ENCODE measurements around the gene LZTR1.

Gene LZTR1

GRCh38 chr22:20977516-20978170, 4.5 kb upstream of the LZTR1 start:
- H3K23ac ChIP-seq (ENCODE audit: low read depth, low read length, poor library complexity): peak overlapping the region; percentile 82
- no peak overlapping the region for H2BK5ac ChIP-seq (ENCODE audit: low read length)
- H3K4me3 ChIP-seq (ENCODE audit: low read length in 2 of 2): no peak overlapping the region
- no peak overlapping the region for H3K4ac ChIP-seq (ENCODE audit: low read length)
- no peak overlapping the region for H2AFZ ChIP-seq (ENCODE audit: low read length)
- H3K79me1 ChIP-seq (ENCODE audit: low read depth, low read length): peaks cover 3% of the 10 kb centered on the region
- peak overlapping the region; percentile 69 for H2AK5ac ChIP-seq (ENCODE audit: low read depth, low read length)
- H2BK120ac ChIP-seq (ENCODE audit: low read depth, low read length): no peak overlapping the region
- no peak overlapping the region for H4K91ac ChIP-seq (ENCODE audit: low read depth, low read length, poor library complexity)
- no peak for DNase-seq (ENCODE audit: low spot score)
- no peaks in the 10 kb centered on the region for H3K36me3 ChIP-seq (replicated peaks in 1 of 2; ENCODE audit: control insufficient read depth in 2 of 2, insufficient read depth in 2 of 2, low read length in 2 of 2)
- H2BK12ac ChIP-seq (ENCODE audit: low read length): peak overlapping the region; percentile 69
- WGBS, 2 donors (ENCODE audit: extremely low coverage in 2 of 2, insufficient read length in 2 of 2, insufficient replicate concordance in 1 of 2): no CpG with 5 or more reads among the region's 17 CpGs
- peaks cover 7 to 9% of the 10 kb centered on the region in 2 donors for H3K9me3 ChIP-seq (replicated peaks in 1 of 2; ENCODE audit: control insufficient read depth in 2 of 2, insufficient read depth in 1 of 2, low read depth in 1 of 2, low read length in 2 of 2)
- no peak overlapping the region for H3K9ac ChIP-seq (ENCODE audit: low read depth, low read length, poor library complexity)
- H3K14ac ChIP-seq (ENCODE audit: low read length): no peak overlapping the region
- H3K4me1 ChIP-seq (ENCODE audit: control insufficient read depth in 2 of 2, insufficient read depth in 1 of 2, low read depth in 1 of 2, low read length in 2 of 2): peaks cover 13 to 26% of the 10 kb centered on the region in 2 donors
- H3K27me3 ChIP-seq (ENCODE audit: control insufficient read depth in 3 of 3, insufficient read depth in 3 of 3, low read depth in 1 of 3, low read length in 3 of 3): no peaks in the 10 kb centered on the region
- no peak overlapping the region for H4K8ac ChIP-seq (ENCODE audit: low read depth, low read length)
- H3K27ac ChIP-seq (replicated peaks; ENCODE audit: low read length): no peak overlapping the region
- H3K4me2 ChIP-seq (ENCODE audit: insufficient read depth, low read length, poor library complexity, severe bottlenecking): no peak overlapping the region
- H3K18ac ChIP-seq (ENCODE audit: low read length): no peak overlapping the region
- peak overlapping the region; percentile 16 for H2BK15ac ChIP-seq (ENCODE audit: low read length)

- H3K27me3 ChIP-seq (ENCODE audit: control insufficient read depth in 3 of 3, insufficient read depth in 3 of 3, low read depth in 1 of 3, low read length in 3 of 3): no peaks in the 10 kb centered on the region
- no peak for DNase-seq (ENCODE audit: low spot score)
- no peak overlapping the region for H2AFZ ChIP-seq (ENCODE audit: low read length)
- no peak overlapping the region for H2BK120ac ChIP-seq (ENCODE audit: low read depth, low read length)
- no peak overlapping the region for H3K4me3 ChIP-seq (ENCODE audit: low read length in 2 of 2)
- no peak overlapping the region for H3K23ac ChIP-seq (ENCODE audit: low read depth, low read length, poor library complexity)
- no peak overlapping the region for H2AK5ac ChIP-seq (ENCODE audit: low read depth, low read length)
- no peak overlapping the region for H3K4ac ChIP-seq (ENCODE audit: low read length)
- H3K18ac ChIP-seq (ENCODE audit: low read length): no peak overlapping the region
- H4K91ac ChIP-seq (ENCODE audit: low read depth, low read length, poor library complexity): no peak overlapping the region
- no CpG with 5 or more reads among the region's 2 CpGs for WGBS, 2 donors (ENCODE audit: extremely low coverage in 2 of 2, insufficient read length in 2 of 2, insufficient replicate concordance in 1 of 2)
- peaks cover 5% of the 10 kb centered on the region for H3K79me1 ChIP-seq (ENCODE audit: low read depth, low read length)
- H3K9ac ChIP-seq (ENCODE audit: low read depth, low read length, poor library complexity): no peak overlapping the region
- H3K4me1 ChIP-seq (ENCODE audit: control insufficient read depth in 2 of 2, insufficient read depth in 1 of 2, low read depth in 1 of 2, low read length in 2 of 2): peaks cover 13 to 24% of the 10 kb centered on the region in 2 donors
- no peak overlapping the region for H2BK5ac ChIP-seq (ENCODE audit: low read length)
- H4K8ac ChIP-seq (ENCODE audit: low read depth, low read length): no peak overlapping the region
- H3K14ac ChIP-seq (ENCODE audit: low read length): no peak overlapping the region
- H3K9me3 ChIP-seq (replicated peaks in 1 of 2; ENCODE audit: control insufficient read depth in 2 of 2, insufficient read depth in 1 of 2, low read depth in 1 of 2, low read length in 2 of 2): peaks cover 7 to 9% of the 10 kb centered on the region in 2 donors
- H3K4me2 ChIP-seq (ENCODE audit: insufficient read depth, low read length, poor library complexity, severe bottlenecking): no peak overlapping the region
- H2BK12ac ChIP-seq (ENCODE audit: low read length): no peak overlapping the region
- no peaks in the 10 kb centered on the region for H3K36me3 ChIP-seq (replicated peaks in 1 of 2; ENCODE audit: control insufficient read depth in 2 of 2, insufficient read depth in 2 of 2, low read length in 2 of 2)
- no peak overlapping the region for H2BK15ac ChIP-seq (ENCODE audit: low read length)
- no peak overlapping the region for H3K27ac ChIP-seq (replicated peaks; ENCODE audit: low read length)
Observed at GRCh38 chr22:20978419-20978818, 3.7 kb upstream of the LZTR1 start.

GRCh38 chr22:20979243-20979809, 2.8 kb upstream of the LZTR1 start:
- Histone ChIP-seq H3K18ac (ENCODE audit: low read length) (peak overlapping the region; percentile 78), H3K4ac (ENCODE audit: low read length) (no peak overlapping the region), H2BK120ac (ENCODE audit: low read depth, low read length) (no peak overlapping the region), H2BK5ac (ENCODE audit: low read length) (no peak overlapping the region), H2BK12ac (ENCODE audit: low read length) (peak overlapping the region; percentile 47), H3K14ac (ENCODE audit: low read length) (no peak overlapping the region), H4K8ac (ENCODE audit: low read depth, low read length) (no peak overlapping the region), H3K4me1 (ENCODE audit: control insufficient read depth in 2 of 2, insufficient read depth in 1 of 2, low read depth in 1 of 2, low read length in 2 of 2) (peaks cover 13 to 20% of the 10 kb centered on the region in 2 donors), H3K36me3 (replicated peaks in 1 of 2; ENCODE audit: control insufficient read depth in 2 of 2, insufficient read depth in 2 of 2, low read length in 2 of 2) (peaks cover 2 to 6% of the 10 kb centered on the region in 2 donors), H4K91ac (ENCODE audit: low read depth, low read length, poor library complexity) (no peak overlapping the region), H3K9me3 (replicated peaks in 1 of 2; ENCODE audit: control insufficient read depth in 2 of 2, insufficient read depth in 1 of 2, low read depth in 1 of 2, low read length in 2 of 2) (peaks cover 7 to 9% of the 10 kb centered on the region in 2 donors), H2AK5ac (ENCODE audit: low read depth, low read length) (peak overlapping the region; percentile 87), H2BK15ac (ENCODE audit: low read length) (no peak overlapping the region), H3K27ac (replicated peaks; ENCODE audit: low read length) (peak overlapping the region; percentile 32), H3K79me1 (ENCODE audit: low read depth, low read length) (peaks cover 5% of the 10 kb centered on the region), H3K27me3 (ENCODE audit: control insufficient read depth in 3 of 3, insufficient read depth in 3 of 3, low read depth in 1 of 3, low read length in 3 of 3) (no peaks in the 10 kb centered on the region), H3K4me3 (ENCODE audit: low read length in 2 of 2) (peak overlapping the region in 1 of 2 donors; percentile 7), H3K9ac (ENCODE audit: low read depth, low read length, poor library complexity) (peak overlapping the region; percentile 2), H3K4me2 (ENCODE audit: insufficient read depth, low read length, poor library complexity, severe bottlenecking) (peak overlapping the region; percentile 38), H2AFZ (ENCODE audit: low read length) (peak overlapping the region; percentile 58), H3K23ac (ENCODE audit: low read depth, low read length, poor library complexity) (peak overlapping the region; percentile 83)
- no CpG with 5 or more reads among the region's 39 CpGs for WGBS, 2 donors (ENCODE audit: extremely low coverage in 2 of 2, insufficient read length in 2 of 2, insufficient replicate concordance in 1 of 2)
- DNase-seq (ENCODE audit: low spot score): peak; percentile 65

GRCh38 chr22:20979940-20980453, 2.1 kb upstream of the LZTR1 start:
- Histone ChIP-seq H3K27me3 (ENCODE audit: control insufficient read depth in 3 of 3, insufficient read depth in 3 of 3, low read depth in 1 of 3, low read length in 3 of 3) (no peaks in the 10 kb centered on the region), H3K9ac (ENCODE audit: low read depth, low read length, poor library complexity) (peak overlapping the region; percentile 2), H4K8ac (ENCODE audit: low read depth, low read length) (peak overlapping the region; percentile 98), H3K14ac (ENCODE audit: low read length) (no peak overlapping the region), H3K23ac (ENCODE audit: low read depth, low read length, poor library complexity) (peak overlapping the region; percentile 83), H3K27ac (replicated peaks; ENCODE audit: low read length) (peak overlapping the region; percentile 32), H2BK120ac (ENCODE audit: low read depth, low read length) (no peak overlapping the region), H3K4ac (ENCODE audit: low read length) (no peak overlapping the region), H2AK5ac (ENCODE audit: low read depth, low read length) (peak overlapping the region; percentile 87), H3K79me1 (ENCODE audit: low read depth, low read length) (peaks cover 5% of the 10 kb centered on the region), H3K36me3 (replicated peaks in 1 of 2; ENCODE audit: control insufficient read depth in 2 of 2, insufficient read depth in 2 of 2, low read length in 2 of 2) (peaks cover 2 to 10% of the 10 kb centered on the region in 2 donors), H2AFZ (ENCODE audit: low read length) (peak overlapping the region; percentile 58), H2BK15ac (ENCODE audit: low read length) (peak overlapping the region; percentile 81), H3K4me2 (ENCODE audit: insufficient read depth, low read length, poor library complexity, severe bottlenecking) (peak overlapping the region; percentile 38), H4K91ac (ENCODE audit: low read depth, low read length, poor library complexity) (no peak overlapping the region), H3K4me3 (ENCODE audit: low read length in 2 of 2) (peak overlapping the region in 1 of 2 donors; percentile 1), H3K18ac (ENCODE audit: low read length) (peak overlapping the region; percentile 78), H2BK12ac (ENCODE audit: low read length) (peak overlapping the region; percentile 30), H2BK5ac (ENCODE audit: low read length) (no peak overlapping the region), H3K4me1 (ENCODE audit: control insufficient read depth in 2 of 2, insufficient read depth in 1 of 2, low read depth in 1 of 2, low read length in 2 of 2) (peaks cover 13 to 20% of the 10 kb centered on the region in 2 donors), H3K9me3 (replicated peaks in 1 of 2; ENCODE audit: control insufficient read depth in 2 of 2, insufficient read depth in 1 of 2, low read depth in 1 of 2, low read length in 2 of 2) (peaks cover 7 to 9% of the 10 kb centered on the region in 2 donors)
- no CpG with 5 or more reads among the region's 13 CpGs for WGBS, 2 donors (ENCODE audit: extremely low coverage in 2 of 2, insufficient read length in 2 of 2, insufficient replicate concordance in 1 of 2)
- no peak for DNase-seq (ENCODE audit: low spot score)
